COLO668 (cell line): Measurements from ENCODE around the gene CCDC38.

Experiments used
- DNase-seq: peaks from one replicate; lab custom pipeline; 2025; ENCODE audit not compliant: unreplicated experiment; lab: John Stamatoyannopoulos, UW

CCDC38 gene

GRCh38 chr12:95837240-95838038, 105.0 kb downstream of the CCDC38 start:
- no peak for DNase-seq

- no peak for DNase-seq
Observed at GRCh38 chr12:95836630-95837239, 105.7 kb downstream of the CCDC38 start.

DNA sequence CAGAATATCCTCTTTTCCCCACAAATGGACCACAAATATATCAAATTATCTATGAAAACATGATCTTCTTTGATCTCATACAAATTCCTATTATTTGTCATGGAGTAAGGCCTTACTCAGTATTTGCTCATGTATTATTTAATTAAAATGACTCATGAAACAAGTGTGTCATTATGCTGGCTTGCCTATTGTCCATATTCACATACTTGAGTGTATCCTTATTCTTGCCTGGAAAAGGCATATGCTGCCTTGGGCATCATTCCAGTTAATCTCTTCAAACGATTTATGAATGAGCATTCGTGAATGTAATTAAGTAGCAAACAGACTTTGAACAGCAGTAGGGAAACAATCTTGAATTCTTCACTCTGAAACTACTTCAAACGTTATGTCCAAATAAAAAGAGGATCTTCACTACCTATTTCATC, 106.2 kb downstream of the CCDC38 start:
- DNase-seq, result no peak

DNA sequence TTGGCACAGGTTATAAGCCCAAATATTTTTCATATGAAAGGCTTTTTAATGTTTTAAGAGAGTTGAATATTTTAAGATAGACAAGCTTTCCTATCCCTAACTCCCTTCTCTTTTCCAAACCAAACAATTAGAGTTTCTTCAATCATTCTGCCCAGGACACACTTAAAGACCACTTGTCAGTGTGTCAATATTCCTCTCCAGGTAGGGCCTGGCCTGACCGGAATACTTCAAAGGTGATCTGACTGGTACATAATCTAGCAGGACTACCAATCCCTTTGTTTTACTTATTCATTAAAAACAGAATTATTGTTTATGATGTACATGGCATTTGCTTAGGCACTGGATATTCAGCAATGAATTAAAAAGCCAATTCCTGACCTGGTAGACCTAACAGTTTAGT, 107.8 kb downstream of the CCDC38 start:
- no peak for DNase-seq

DNA sequence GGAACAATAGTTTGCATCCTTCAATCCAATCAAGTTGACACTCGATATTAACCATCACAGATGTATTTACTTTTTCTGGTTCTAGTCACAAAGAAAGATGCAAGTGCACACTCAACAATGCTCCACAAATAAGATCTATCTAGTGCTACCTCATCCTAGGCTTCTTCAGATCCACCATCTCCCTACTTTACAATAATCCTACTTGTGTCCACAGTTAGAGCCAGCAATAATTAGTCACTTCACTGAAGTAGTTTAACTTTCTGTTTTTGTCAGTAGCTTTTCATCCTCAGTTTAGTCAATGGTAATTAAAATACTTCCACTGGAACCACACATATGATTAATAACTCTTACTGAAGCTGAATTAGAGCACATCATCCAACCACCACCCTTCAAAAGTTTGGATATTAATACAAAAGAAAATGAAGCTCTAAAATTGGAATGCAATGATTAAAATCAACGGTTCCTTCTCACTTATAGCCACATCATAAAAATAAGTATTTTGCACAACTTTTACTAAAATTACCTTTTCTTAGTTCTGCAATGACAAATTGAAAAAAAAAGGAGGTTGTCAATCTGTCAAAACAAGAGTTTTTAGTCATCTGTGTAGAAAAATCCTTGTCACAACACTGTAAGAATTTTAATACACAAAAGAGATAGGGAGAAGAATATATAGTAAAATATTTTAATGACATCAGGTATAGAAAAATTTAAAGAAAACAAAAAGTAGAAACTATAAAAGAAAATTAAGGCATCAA, 111.9 kb downstream of the CCDC38 start:
- DNase-seq, result no peak

- DNase-seq, result no peak
Observed at GRCh38 chr12:95829395-95829794, 113.0 kb downstream of the CCDC38 start.

GRCh38 chr12:95820096-95820703, 122.2 kb downstream of the CCDC38 start:
- DNase-seq, result peak; percentile 50
